GM06990 (cell line): Measurements from ENCODE around the gene GAGE10.
A peak's percentile ranks its signal among the peaks of the same experiment; 100 is the strongest.

Source experiments
- DNase-seq: peaks from one replicate; pipeline ENCODE4 v3.0.0-alpha.2; 2011; ENCODE audit not compliant: insufficient read length; ENCODE audit errors: extremely low read depth
- H3K27me3 ChIP-seq: replicated peaks from 2 replicates; pipeline ENCODE4 v1.6.0; 2011; ENCODE audit warnings: low read length; ENCODE audit not compliant: control insufficient read depth, insufficient read depth
- H3K36me3 ChIP-seq: 2 replicates; pipeline ENCODE4 v1.5.1; 2011; ENCODE audit warnings: low read length; ENCODE audit not compliant: control insufficient read depth, insufficient read depth
- H3K4me3 ChIP-seq: replicated peaks from 2 replicates; pipeline ENCODE4 v1.5.1; 2011; ENCODE audit warnings: low read depth, mild to moderate bottlenecking, control low read depth, low read length
- CTCF ChIP-seq: IDR thresholded peaks from 2 replicates; pipeline ENCODE4 v1.5.1; 2011; ENCODE audit warnings: low read length, control low read depth, mild to moderate bottlenecking, inconsistent platforms; ENCODE audit not compliant: insufficient read depth, poor library complexity, severe bottlenecking

Gene GAGE10

GRCh38 chrX:49271341-49271740 lies 32.1 kb upstream of the GAGE10 start:
- Histone ChIP-seq H3K27me3 (no peaks in the 10 kb centered on the region), H3K36me3 (no peaks in the 10 kb centered on the region; the same call in 1 of the 2 replicates), H3K4me3 (peak overlapping the region; percentile 73; the same call in 1 of the 2 replicates)
- TF ChIP-seq CTCF: no peak
- no peak for DNase-seq

GRCh38 chrX:49272421-49272820 lies 31.0 kb upstream of the GAGE10 start:
- no peak for DNase-seq
- H3K27me3 ChIP-seq: no peaks in the 10 kb centered on the region
- H3K36me3 ChIP-seq: no peaks in the 10 kb centered on the region; the same call in 1 of the 2 replicates
- TF ChIP-seq CTCF: no peak
- H3K4me3 ChIP-seq: no peak overlapping the region

GRCh38 chrX:49273181-49273727 lies 30.2 kb upstream of the GAGE10 start:
- Histone ChIP-seq H3K36me3 (no peaks in the 10 kb centered on the region; the same call in 1 of the 2 replicates), H3K4me3 (no peak overlapping the region), H3K27me3 (no peaks in the 10 kb centered on the region)
- TF ChIP-seq CTCF: no peak
- no peak for DNase-seq

- Histone ChIP-seq H3K27me3 (no peaks in the 10 kb centered on the region), H3K4me3 (no peak overlapping the region), H3K36me3 (no peaks in the 10 kb centered on the region; the same call in 1 of the 2 replicates)
- DNase-seq: no peak
- TF ChIP-seq CTCF: no peak
Measured at GRCh38 chrX:49276207-49276606, 27.2 kb upstream of the GAGE10 start.

GRCh38 chrX:49276671-49277534 lies 26.5 kb upstream of the GAGE10 start:
- Histone ChIP-seq H3K36me3 (no peaks in the 10 kb centered on the region; the same call in 1 of the 2 replicates), H3K4me3 (no peak overlapping the region), H3K27me3 (no peaks in the 10 kb centered on the region)
- no peak for DNase-seq
- TF ChIP-seq CTCF: no peak
